Mucosa of descending colon (tissue), 3 donors: ENCODE measurements around the gene NOTCH3. TPM values are rescaled to one million over a fixed set of nuclear protein-coding genes. Genes with fewer than 3 reads are reported as not detected.

Experiments used
- ATAC-seq: fragments of 200-7000 bp; cut with Tn5 transposase; one replicate; pipeline ENCODE4 v1.9.1; 2020; ENCODE audit warnings: mild to moderate bottlenecking, moderate library complexity
- DNase-seq, 3 donors: peaks; one replicate each; pipeline ENCODE4 v3.0.0-alpha.2; 2020
- H3K36me3 ChIP-seq: fragments of 200-600 bp; one replicate; pipeline ENCODE4 v1.8.0; 2021; ENCODE audit warnings: low read depth, mild to moderate bottlenecking
- H3K4me1 ChIP-seq: fragments of 200-600 bp; one replicate; pipeline ENCODE4 v1.8.0; 2021; ENCODE audit warnings: low read depth, mild to moderate bottlenecking
- H3K4me3 ChIP-seq: fragments of 200-600 bp; one replicate; pipeline ENCODE4 v1.8.0; 2021; ENCODE audit warnings: mild to moderate bottlenecking
- H3K9me3 ChIP-seq: fragments of 200-600 bp; one replicate; pipeline ENCODE4 v1.8.0; 2021; ENCODE audit warnings: mild to moderate bottlenecking
- CTCF ChIP-seq: fragments of 200-600 bp; IDR thresholded peaks from one replicate; pipeline ENCODE4 v1.8.0; 2022; ENCODE audit warnings: antibody characterized with exemption, mild to moderate bottlenecking
- intact Hi-C, 2 donors: fragments of 100-400 bp; cut with DNase I in 1 of 2; cut with micrococcal nuclease in 1 of 2; formaldehyde crosslinking; loops; one replicate each; pipeline versions ENCODE4 v1.11.0 to v1.11.1; 2022; cut with DNase I, micrococcal nuclease
- total RNA-seq, 3 donors: library from RNA; stranded (reverse); fragmentation: NEBNext Ultra II Directional in 2 of 3; extraction: Animal tissue kit (Norgen Biotek cat#: 25700) in 2 of 3; gene quantifications; one replicate each; pipeline versions ENCODE4 v1.2.1 to v1.2.4, GENCODE V29; 2021 to 2023
- donor health status: DM: no; HTN: no; CAD: no; lungs with moderate emphysema.
- donor health status: DM: no; HTN: no; CAD: no.
- donor health status: DM: no; HTN: yes; CAD: no.

Gene NOTCH3
- total RNA-seq, 3 donors from 2014 or later = 3.8 to 13.3 (median 13.0) TPM

- no peak for DNase-seq
- Histone ChIP-seq H3K9me3 (no peaks in the 10 kb centered on the region), H3K4me3 (no peak overlapping the region), H3K4me1 (peaks cover 37% of the 10 kb centered on the region), H3K36me3 (peaks cover 3% of the 10 kb centered on the region)
- ATAC-seq = no peak
- intact Hi-C loops = no loop called here
- TF ChIP-seq CTCF = no peak
Measured at GRCh38 chr19:15248106-15248505, 47.3 kb upstream of the NOTCH3 start.

GRCh38 chr19:15247107-15248014 lies 46.6 kb upstream of the NOTCH3 start:
- ATAC-seq = no peak
- intact Hi-C loops = no loop called here
- Histone ChIP-seq H3K9me3 (no peaks in the 10 kb centered on the region), H3K4me1 (peaks cover 33% of the 10 kb centered on the region), H3K36me3 (no peaks in the 10 kb centered on the region), H3K4me3 (no peak overlapping the region)
- no peak for TF ChIP-seq CTCF
- no peak for DNase-seq

- no peak for DNase-seq
- ATAC-seq = no peak
- H3K9me3 ChIP-seq = no peaks in the 10 kb centered on the region
- no peak for TF ChIP-seq CTCF
- no peak overlapping the region for H3K4me3 ChIP-seq
- no peaks in the 10 kb centered on the region for H3K36me3 ChIP-seq
- H3K4me1 ChIP-seq = peaks cover 33% of the 10 kb centered on the region
- intact Hi-C loops = no loop called here
Measured at GRCh38 chr19:15246198-15246481, 45.3 kb upstream of the NOTCH3 start.

GRCh38 chr19:15245370-15246197 lies 44.8 kb upstream of the NOTCH3 start:
- DNase-seq (no peak), ATAC-seq (no peak)
- Histone ChIP-seq H3K36me3 (no peaks in the 10 kb centered on the region), H3K4me3 (no peak overlapping the region), H3K4me1 (peaks cover 29% of the 10 kb centered on the region), H3K9me3 (no peaks in the 10 kb centered on the region)
- TF ChIP-seq CTCF = no peak
- intact Hi-C loops = no loop called here

GRCh38 chr19:15244808-15245207 lies 44.0 kb upstream of the NOTCH3 start:
- H3K36me3 ChIP-seq = no peaks in the 10 kb centered on the region

More at GRCh38 chr19:15244808-15245207, 44.0 kb upstream of the NOTCH3 start:
- H3K9me3 ChIP-seq = no peaks in the 10 kb centered on the region
- intact Hi-C loops = no loop called here
- ATAC-seq (no peak), DNase-seq (no peak)
- TF ChIP-seq CTCF = no peak
- H3K4me3 ChIP-seq = no peak overlapping the region
- peaks cover 23% of the 10 kb centered on the region for H3K4me1 ChIP-seq
